Stimulated activated CD8-positive, alpha-beta memory T cell treated with anti-CD3 and anti-CD28 coated beads, Interleukin-4, amount 100 ng/mL, for 48 hours (primary cell): ENCODE measurements around the gene AMPH.
"Not testable (repeated sequence)": the region's sequence is repeated elsewhere in the genome, so short reads cannot be mapped to it uniquely, and the experiment has no call there.

Experiments used
- DNase-seq: peaks from one replicate; pipeline ENCODE4 v3.0.0-alpha.2; 2020

The AMPH gene

DNA sequence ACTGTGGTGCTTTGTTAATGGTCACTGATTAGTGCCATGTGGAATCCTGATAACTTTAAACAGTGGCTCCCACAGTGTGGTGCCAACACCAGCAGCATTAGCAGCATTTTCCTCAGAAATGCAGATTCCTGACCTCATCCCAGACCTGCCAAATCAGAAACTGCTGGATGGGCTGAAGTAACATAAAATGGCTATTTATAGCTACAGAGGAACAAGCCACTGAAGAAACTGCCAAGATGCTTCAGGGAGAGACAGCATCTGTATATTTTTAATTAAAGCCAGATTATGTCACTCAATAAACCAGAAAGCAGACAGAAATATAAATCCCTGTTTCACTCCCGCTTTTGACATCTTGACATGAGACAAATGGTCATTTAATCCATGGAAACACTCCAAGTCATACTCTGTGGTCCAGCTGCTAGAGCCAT lies 178.5 kb downstream of the AMPH start:
- no peak for DNase-seq

GRCh38 chr7:38451840-38452239 lies 179.3 kb downstream of the AMPH start:
- DNase-seq: no peak

GRCh38 chr7:38448584-38449234 lies 182.5 kb downstream of the AMPH start:
- no peak for DNase-seq

DNA sequence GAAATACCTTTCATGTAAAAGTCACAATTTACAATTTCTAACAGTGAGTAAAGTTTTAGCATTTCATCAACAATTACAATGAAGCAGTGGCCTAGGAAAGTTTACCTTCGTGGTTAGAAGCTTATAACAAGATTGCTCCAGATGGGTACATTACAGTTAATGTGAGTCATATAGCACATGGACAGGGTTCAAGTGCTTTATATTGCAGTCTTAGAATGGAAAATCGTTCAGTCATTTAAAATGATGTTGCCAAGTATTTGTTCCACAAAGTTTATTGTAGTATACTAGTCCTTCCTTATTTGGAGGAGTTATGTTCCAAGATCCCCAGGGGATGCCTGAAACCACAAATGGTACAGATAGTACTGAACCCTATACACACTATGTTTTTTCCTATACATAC lies 183.1 kb downstream of the AMPH start:
- DNase-seq: no peak

DNA sequence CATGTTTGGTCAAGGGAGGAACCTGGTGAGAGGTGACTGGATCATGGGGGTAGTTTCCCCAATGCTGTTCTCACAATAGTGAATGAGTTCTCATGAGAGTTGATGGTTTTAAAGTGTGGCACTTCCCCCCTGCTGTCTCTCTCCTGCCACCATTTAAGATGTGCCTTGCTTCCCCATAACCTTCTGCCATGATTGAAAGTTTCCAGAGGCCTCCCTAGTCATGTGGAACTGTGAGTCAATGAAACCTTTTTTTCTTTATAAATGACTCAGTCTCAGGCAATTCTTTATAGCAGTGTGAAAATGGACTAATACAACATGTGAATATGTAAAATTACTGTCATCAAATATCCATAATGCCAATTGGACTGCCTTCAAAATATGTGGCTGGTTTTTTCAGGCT lies 192.2 kb downstream of the AMPH start:
- DNase-seq: no peak

DNA sequence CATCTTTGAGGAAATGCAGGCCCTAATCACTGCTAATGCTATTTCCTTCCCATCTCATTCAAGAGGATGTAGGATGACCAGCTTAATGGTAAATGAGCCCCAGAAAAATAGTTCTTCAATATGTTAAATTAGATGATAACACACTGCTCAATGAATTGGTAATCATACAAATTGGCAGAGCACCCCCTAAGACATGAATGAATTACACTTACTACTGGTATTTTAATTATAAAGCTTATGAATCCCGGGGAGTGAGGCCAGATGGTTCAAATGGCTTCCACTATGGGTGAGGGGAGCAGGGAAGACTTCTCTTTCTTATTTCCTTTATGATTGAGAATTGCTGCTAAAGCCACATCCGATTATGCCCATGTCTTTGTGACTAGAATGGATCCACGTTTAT lies 198.5 kb downstream of the AMPH start:
- DNase-seq: no peak

DNA sequence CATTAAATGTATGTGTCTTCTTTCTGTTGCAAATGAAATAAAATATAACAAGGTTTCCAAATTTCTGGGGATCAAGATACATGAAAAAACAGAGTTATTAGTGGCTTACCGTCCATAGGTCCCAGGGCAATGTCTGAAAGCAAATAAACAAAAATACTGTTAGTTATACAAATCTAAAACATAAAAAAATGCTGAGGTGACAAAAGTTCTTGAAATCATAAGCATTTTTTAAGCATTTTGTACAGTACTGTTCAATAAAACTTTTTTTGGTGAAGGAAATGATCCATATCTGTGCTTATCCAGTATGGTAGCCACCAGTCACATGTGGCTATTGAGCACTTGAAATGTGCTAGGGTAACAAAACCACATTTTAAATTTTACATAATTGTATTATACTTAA lies 199.1 kb downstream of the AMPH start:
- DNase-seq: no peak

GRCh38 chr7:38429057-38429456 lies 202.1 kb downstream of the AMPH start:
- no peak for DNase-seq

DNA sequence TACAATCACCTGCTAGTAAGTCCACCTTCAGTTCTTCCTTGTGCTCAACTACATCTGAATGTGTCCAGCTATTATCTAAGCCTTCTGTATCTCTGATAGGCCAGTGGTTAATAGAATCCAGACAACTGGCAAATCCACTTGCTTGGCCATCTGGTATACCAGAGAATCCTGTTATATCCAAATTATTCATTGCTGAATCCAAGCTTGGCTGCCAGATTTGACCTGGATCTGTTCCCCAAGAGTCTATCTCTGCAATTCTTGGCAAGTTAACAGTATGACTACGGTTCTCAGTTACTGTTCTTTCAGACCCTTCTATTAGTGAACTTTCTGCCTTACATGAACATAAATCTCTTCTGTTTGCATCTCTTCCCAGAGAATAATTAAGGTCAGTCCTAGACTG lies 203.1 kb downstream of the AMPH start:
- DNase-seq: no peak

DNA sequence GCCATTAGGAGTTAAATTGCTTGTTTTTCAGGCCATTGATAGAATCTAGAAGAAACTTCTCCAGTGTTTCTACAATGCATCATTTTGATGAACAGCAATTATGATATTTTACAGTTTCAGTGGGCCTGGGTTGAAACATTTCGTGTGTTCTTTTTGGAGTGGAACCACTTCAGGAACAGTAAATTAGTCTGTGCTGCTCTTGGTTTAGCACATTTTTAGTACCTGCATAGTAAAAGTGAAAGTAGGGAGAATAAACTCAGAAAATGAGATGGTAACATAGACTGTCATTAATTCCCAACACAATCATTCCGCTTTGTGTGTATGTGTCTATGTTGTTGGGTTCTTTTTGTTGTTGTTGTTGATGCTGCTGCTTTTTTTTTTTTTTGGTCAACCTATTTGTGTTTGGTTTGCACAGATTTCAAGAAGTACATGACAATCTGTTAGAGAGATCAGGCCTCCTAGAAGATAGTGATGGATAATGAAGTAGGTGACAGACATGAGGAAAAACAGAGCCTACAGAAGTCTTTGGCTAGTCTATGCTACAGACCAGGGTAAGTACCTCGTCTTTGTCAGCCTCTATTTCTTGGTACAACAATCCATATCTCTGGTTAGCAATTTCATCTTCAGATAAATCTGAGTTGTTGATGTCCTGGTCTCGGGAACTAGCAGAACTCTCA lies 203.8 kb downstream of the AMPH start:
- no peak for DNase-seq

DNA sequence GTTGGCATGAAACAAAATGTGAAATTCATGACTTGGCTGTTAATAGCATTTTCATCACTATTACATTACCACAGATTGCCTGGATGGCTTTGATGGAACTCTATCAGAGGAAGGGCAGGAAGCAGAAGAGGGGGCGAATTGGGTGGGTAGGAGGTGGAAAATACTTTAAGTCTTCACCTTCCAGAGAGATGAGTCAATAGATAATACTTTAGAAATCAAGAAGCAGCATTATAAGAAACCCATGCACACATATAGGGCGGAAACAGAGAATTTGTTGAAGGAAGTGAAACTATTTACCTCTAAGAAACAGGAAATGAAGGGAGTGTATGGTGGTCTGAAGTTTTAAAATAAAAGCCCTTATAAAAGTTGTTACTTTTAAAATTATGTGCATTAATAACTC lies 205.7 kb downstream of the AMPH start:
- no peak for DNase-seq

DNA sequence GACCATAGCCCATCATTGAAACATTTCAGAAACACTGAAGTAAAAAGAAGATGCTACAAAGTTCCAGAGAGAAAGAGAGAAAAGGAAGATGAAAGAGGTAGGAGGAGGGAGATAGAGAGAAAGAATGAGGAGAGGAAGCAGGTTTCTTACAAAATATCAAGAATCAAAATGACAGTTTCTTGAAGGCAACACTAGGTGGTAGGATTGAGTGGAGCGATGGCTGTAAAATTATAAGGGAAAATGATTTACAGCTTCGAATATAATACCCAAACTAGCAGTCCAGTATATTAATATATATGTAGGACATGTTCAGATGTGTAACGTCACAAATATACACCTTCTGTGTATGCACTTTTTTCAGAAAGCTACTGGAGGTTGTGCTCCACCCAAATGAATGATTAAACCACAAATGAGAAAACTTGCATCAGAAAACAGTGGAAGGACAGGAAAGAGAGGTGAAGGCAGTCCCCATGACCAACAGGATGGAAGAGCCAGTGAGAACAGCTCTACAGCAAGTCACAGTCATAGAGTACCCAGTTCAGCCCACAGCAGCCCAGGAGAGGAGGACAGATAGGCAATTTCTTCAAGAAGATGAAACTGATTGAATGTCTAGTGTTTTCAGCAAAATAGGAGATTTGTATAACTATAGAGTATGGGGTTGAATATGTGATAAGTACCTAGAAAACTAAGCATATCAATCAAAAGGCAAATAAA lies 206.3 kb downstream of the AMPH start:
- no peak for DNase-seq

DNA sequence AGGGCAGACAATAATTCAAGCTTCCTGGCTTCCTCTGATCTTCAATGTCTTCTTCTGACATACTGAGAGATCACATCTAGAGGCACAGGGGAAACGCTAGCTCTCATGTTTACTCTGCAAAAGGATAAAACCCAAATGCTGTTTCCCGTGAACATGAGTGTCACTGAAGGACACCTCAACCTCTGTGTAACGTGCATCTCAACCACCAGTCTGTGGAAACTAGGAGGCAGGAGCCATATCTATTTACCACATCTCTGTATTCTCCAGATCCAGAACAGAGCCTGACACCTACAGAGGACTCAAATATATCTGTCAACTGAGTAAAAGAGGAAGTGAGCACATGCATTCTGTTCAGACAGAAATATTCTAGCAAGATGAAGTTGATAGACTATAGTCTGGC lies 217.4 kb downstream of the AMPH start:
- DNase-seq: no peak

GRCh38 chr7:38411404-38411803 lies 219.8 kb downstream of the AMPH start:
- peak; percentile 34 for DNase-seq

DNA sequence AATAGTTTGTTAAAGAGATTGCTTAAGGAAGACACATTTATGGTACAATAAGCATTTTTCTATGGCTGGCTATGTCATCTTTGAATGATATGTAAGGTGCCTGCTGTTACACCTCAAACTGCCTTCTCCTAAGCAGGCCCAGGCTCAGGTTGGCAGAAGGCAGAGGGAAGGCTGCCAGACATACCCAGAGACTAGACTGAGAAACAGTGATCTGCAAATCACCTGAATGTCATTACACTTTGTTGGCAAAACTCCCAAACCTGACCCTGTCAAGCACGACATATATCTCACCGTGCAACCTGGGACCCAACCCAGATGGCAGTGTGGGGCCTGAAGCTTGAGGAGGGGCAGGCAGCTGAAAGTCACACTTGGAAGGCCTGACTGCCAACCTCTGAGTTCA lies 221.1 kb downstream of the AMPH start:
- no peak for DNase-seq

- DNase-seq: no peak
Measured at GRCh38 chr7:38409531-38409930, 221.6 kb downstream of the AMPH start.

GRCh38 chr7:38398725-38399321 lies 232.3 kb downstream of the AMPH start:
- DNase-seq: peak; percentile 66

GRCh38 chr7:38396852-38397251 lies 234.3 kb downstream of the AMPH start:
- no peak for DNase-seq

DNA sequence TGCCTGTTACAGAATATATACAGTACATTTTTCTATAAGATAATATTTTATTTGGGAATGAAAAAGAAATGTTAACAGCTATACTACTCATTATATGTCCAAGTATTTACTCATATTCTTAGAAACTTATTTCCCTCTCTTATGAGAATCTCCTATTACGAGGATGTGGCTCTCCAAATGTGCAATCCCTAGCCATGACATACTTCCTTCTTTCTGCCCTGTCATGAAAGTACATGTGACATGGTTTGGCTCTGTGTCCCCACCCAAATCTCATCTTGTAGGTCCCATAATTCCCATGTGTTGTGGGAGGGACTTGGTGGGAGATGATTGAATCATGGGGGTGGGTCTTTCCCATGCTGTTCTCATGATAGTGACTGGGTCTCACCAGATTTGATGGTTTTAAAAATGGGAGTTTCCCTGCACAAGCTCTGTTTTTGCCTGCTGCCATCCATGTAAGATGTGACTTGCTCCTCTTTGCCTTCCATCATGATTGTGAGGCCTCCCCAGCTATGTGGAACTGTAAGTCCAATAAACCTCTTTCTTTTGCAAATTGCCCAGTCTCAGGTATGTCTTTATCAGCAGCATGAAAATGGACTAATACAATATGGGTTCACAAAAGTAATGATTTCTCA lies 235.1 kb downstream of the AMPH start:
- not testable (repeated sequence) for DNase-seq

GRCh38 chr7:38394660-38395059 lies 236.5 kb downstream of the AMPH start:
- DNase-seq: no peak

- no peak for DNase-seq
Measured at GRCh38 chr7:38393874-38394273, 237.3 kb downstream of the AMPH start.

- DNase-seq: no peak
Measured at GRCh38 chr7:38391751-38392150, 239.4 kb downstream of the AMPH start.

GRCh38 chr7:38385682-38386081 lies 245.5 kb downstream of the AMPH start:
- DNase-seq: no peak
